ENCODE results near the gene IDI2.

IDI2 gene

GRCh38 chr10:990808-991207 is 34.9 kb downstream of the IDI2 start:
- TF ChIP-seq CTCF (conservative IDR thresholded peaks at IDR 0.05; ENCODE audit: control insufficient read depth, insufficient read depth, low read depth, low read length): no peak
- DNase-seq (ENCODE audit: low read depth): no peak
- H3K4me3 ChIP-seq (ENCODE audit: control insufficient read depth, low read depth, low read length): no peak overlapping the region

DNA sequence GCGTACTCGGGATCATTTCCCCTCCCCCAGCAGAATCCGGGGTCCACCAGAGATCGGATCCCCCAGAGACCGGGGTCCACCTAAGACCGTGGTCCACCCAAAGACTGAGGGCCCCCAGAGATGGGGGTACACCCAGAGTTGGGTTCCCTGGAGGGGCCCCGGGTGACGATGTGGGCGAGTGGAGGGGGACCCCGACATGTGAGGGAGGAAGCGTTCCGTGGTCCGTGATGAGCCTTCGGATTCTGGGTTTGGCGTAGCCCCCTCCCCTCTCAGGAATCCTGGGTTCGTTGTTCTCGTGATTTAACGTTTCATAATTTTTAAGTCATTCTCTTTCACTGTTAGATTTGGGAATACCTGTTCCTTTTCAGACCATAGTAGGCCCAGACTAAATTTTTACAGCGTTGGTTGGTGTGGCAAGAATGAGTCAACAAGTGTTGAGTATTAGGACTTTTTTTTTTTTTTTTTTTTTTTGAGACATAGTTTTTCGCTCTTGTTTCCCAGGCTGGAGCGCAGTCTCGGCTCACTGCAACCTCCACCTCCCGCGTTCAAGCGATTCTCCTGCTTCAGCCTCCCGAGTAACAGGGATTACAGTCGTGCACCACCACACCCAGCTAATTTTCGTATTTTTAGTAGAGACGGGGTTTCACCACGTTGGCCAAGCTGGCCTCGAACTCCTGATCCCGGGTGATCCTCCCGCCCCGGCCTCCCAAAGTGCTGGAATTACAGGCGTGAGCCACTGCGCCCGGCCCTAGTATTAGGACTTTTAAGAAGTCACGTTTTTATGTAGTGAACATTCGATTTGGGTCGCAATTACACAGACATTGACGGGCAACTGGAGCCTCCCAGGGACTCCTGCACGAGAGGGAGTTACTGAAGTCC is 36.8 kb downstream of the IDI2 start:
- no peak for TF ChIP-seq CTCF (conservative IDR thresholded peaks at IDR 0.05; ENCODE audit: control insufficient read depth, insufficient read depth, low read depth, low read length)
- peak; percentile 57 for DNase-seq (ENCODE audit: low read depth)
- H3K4me3 ChIP-seq (ENCODE audit: control insufficient read depth, low read depth, low read length): peak overlapping the region; percentile 98

DNA sequence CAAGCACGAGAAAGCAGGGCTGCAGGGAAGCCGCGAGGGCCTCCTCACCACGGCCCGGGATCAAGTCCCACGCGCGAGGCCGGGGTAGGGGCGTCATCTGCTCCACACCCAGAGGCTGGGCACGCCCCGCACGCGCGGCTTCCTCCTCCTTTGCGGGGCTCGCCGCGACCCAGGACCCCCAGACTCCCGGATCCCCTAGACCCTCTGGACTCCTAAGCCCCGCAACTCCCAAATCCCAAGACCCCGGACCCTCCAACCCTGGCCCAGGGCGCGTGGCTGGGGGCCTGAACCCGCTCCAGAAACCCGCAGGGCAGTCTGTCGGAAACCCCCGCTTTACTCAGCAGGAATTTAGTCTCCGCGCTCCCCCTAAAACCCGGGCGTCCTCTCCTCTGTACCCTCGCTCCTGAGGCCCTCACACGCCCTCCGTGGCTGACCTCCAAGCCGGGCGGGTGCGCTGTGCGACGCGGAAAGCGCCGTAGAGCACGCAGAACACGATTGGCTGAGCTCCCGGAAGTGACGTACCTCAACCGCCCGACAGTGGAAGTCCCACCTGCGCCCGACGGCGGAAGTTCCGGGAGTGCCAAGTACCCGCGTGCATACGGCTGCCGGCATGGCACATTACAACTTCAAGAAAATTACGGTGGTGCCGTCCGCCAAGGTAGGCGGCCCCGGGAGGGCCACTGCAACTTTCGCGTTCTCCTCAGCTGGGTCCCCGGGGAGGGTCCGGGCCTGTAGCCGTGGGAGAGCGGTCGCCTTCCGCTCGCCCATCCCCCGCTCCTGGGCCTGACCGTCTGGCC is 37.6 kb downstream of the IDI2 start, which contains the start of gene GTPBP4:
Gene GTPBP4, plus strand, starts transcription at position 565 of the 797 bp plus-strand sequence. Its CDS starts 46 bp downstream, at position 611.
- TF ChIP-seq CTCF (conservative IDR thresholded peaks at IDR 0.05; ENCODE audit: control insufficient read depth, insufficient read depth, low read depth, low read length): no peak
- peak within 1 kb of the TSS; percentile 98 for H3K4me3 ChIP-seq (ENCODE audit: control insufficient read depth, low read depth, low read length)
- peak; percentile 97 for DNase-seq (ENCODE audit: low read depth)

GRCh38 chr10:987620-987869 is 38.1 kb downstream of the IDI2 start:
- DNase-seq (ENCODE audit: low read depth): peak; percentile 27
- peak overlapping the region; percentile 98 for H3K4me3 ChIP-seq (ENCODE audit: control insufficient read depth, low read depth, low read length)
- no peak for TF ChIP-seq CTCF (conservative IDR thresholded peaks at IDR 0.05; ENCODE audit: control insufficient read depth, insufficient read depth, low read depth, low read length)

- TF ChIP-seq CTCF (conservative IDR thresholded peaks at IDR 0.05; ENCODE audit: control insufficient read depth, insufficient read depth, low read depth, low read length): no peak
- peak; percentile 47 for DNase-seq (ENCODE audit: low read depth)
- H3K4me3 ChIP-seq (ENCODE audit: control insufficient read depth, low read depth, low read length): peak overlapping the region; percentile 98
These were observed 38.6 kb downstream of the IDI2 start for GRCh38 chr10:986881-987619.

DNA sequence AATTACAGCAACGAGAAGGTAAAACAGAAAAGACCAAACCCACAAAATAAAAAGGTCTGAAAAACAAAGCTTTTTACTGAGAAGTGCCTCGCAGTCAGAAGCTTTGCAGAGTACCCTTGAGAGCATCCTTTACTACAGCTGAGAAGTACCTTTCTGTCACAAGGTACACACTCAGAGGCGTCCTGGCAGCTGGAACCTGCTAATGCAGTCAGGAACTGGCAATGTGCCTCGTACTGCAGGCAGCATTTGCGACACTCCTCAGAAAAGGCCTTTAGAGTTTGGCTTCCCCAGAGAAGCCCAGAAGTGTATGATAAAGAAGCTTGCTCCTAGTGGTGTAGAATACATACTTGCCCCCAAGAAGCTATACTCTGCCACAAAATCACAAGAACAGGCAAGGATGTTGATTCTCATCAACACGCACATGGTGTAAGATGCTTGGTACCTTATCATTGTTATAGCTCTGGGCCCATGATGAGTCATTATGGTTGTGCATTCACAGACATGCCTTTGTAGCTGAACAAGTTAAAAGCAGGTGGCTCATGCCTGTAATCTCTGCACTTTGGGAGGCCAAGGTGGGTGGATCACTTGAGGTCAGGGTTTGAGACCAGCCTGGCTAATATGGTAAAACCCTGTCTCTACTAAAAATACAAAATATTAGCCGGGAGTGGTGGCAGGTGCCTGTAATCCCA is 39.4 kb downstream of the IDI2 start:
- H3K4me3 ChIP-seq (ENCODE audit: control insufficient read depth, low read depth, low read length): no peak overlapping the region
- no peak for TF ChIP-seq CTCF (conservative IDR thresholded peaks at IDR 0.05; ENCODE audit: control insufficient read depth, insufficient read depth, low read depth, low read length)
- DNase-seq (ENCODE audit: low read depth): peak; percentile 45
